ENCODE results near the gene NTPCR. TPM values are rescaled to one million over a fixed set of nuclear protein-coding genes. Genes with fewer than 3 reads are reported as not detected.

Gene NTPCR
- total RNA-seq, 1 experiment from 2014 or later = 46.8 TPM

DNA sequence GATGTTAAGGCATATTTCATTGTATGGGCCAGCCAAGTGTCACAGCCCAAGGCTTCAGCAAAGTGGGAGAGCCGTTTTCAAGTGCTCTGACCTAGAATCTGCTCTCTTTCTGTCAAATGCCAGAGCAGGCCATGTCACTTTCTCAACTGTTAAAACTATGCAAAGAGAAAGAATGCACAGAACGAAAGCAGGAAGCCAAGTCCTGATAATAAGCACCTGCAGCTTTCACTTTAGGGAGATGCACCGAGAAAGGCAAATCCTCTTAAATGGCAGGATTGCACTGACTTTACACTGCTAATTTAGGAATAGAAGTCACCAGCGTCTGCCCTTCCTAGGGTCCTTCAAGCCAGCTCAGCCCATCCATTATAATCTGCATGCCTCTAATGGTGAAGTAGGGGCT lies 49.2 kb upstream of the NTPCR start:
- Histone ChIP-seq H3K27me3 (ENCODE audit: control insufficient read depth, insufficient read depth, low read length) (peaks cover 4% of the 10 kb centered on the region; the same call in 1 of the 2 replicates), H3K4me1 (ENCODE audit: control insufficient read depth, insufficient read depth, low read length) (no peaks in the 10 kb centered on the region), H3K36me3 (ENCODE audit: control insufficient read depth, insufficient read depth, low read length) (no peaks in the 10 kb centered on the region), H3K9me3 (ENCODE audit: control insufficient read depth, insufficient read depth, low read depth, low read length) (no peaks in the 10 kb centered on the region), H3K4me3 (ENCODE audit: low read depth in 2 of 2, low read length in 2 of 2) (no peak overlapping the region), H3K27ac (ENCODE audit: low read length) (no peak overlapping the region)
- no TSS peak for BruUV-seq (replicated peaks)
- in situ Hi-C loops (cut with HindIII; ENCODE audit: low pct_unique_long_range_greater_than_20kb, low sequenced_read_pairs) (no loop called here), intact Hi-C loops (cut with micrococcal nuclease; ENCODE audit: unreplicated experiment) (no loop called here)
- no peak for DNase-seq (ENCODE audit: low read depth, low spot score)
- ATAC-seq = no peak
- CTCF ChIA-PET = no interaction called here
- TF ChIP-seq TCF7L2 (IDR thresholded peaks at IDR 0.05; ENCODE audit: low read depth, low read length) = no peak
- TF ChIP-seq, protein P1, sequence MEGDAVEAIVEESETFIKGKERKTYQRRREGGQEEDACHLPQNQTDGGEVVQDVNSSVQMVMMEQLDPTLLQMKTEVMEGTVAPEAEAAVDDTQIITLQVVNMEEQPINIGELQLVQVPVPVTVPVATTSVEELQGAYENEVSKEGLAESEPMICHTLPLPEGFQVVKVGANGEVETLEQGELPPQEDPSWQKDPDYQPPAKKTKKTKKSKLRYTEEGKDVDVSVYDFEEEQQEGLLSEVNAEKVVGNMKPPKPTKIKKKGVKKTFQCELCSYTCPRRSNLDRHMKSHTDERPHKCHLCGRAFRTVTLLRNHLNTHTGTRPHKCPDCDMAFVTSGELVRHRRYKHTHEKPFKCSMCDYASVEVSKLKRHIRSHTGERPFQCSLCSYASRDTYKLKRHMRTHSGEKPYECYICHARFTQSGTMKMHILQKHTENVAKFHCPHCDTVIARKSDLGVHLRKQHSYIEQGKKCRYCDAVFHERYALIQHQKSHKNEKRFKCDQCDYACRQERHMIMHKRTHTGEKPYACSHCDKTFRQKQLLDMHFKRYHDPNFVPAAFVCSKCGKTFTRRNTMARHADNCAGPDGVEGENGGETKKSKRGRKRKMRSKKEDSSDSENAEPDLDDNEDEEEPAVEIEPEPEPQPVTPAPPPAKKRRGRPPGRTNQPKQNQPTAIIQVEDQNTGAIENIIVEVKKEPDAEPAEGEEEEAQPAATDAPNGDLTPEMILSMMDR (IDR thresholded peaks at IDR 0.05) = no peak
- no peak for TF ChIP-seq POLR2AphosphoS5 (IDR thresholded peaks at IDR 0.05; ENCODE audit: low read depth, low read length)
- TF ChIP-seq SIN3A (IDR thresholded peaks at IDR 0.05; ENCODE audit: borderline replicate concordance, insufficient read depth, low read depth, low read length) = no peak
- TF ChIP-seq, protein P2, sequence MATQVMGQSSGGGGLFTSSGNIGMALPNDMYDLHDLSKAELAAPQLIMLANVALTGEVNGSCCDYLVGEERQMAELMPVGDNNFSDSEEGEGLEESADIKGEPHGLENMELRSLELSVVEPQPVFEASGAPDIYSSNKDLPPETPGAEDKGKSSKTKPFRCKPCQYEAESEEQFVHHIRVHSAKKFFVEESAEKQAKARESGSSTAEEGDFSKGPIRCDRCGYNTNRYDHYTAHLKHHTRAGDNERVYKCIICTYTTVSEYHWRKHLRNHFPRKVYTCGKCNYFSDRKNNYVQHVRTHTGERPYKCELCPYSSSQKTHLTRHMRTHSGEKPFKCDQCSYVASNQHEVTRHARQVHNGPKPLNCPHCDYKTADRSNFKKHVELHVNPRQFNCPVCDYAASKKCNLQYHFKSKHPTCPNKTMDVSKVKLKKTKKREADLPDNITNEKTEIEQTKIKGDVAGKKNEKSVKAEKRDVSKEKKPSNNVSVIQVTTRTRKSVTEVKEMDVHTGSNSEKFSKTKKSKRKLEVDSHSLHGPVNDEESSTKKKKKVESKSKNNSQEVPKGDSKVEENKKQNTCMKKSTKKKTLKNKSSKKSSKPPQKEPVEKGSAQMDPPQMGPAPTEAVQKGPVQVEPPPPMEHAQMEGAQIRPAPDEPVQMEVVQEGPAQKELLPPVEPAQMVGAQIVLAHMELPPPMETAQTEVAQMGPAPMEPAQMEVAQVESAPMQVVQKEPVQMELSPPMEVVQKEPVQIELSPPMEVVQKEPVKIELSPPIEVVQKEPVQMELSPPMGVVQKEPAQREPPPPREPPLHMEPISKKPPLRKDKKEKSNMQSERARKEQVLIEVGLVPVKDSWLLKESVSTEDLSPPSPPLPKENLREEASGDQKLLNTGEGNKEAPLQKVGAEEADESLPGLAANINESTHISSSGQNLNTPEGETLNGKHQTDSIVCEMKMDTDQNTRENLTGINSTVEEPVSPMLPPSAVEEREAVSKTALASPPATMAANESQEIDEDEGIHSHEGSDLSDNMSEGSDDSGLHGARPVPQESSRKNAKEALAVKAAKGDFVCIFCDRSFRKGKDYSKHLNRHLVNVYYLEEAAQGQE (IDR thresholded peaks at IDR 0.05; ENCODE audit: insufficient read depth in 1 of 2, low read depth in 2 of 2, low read length in 1 of 2) = no peak
- POLR2A ChIA-PET = no interaction called here

DNA sequence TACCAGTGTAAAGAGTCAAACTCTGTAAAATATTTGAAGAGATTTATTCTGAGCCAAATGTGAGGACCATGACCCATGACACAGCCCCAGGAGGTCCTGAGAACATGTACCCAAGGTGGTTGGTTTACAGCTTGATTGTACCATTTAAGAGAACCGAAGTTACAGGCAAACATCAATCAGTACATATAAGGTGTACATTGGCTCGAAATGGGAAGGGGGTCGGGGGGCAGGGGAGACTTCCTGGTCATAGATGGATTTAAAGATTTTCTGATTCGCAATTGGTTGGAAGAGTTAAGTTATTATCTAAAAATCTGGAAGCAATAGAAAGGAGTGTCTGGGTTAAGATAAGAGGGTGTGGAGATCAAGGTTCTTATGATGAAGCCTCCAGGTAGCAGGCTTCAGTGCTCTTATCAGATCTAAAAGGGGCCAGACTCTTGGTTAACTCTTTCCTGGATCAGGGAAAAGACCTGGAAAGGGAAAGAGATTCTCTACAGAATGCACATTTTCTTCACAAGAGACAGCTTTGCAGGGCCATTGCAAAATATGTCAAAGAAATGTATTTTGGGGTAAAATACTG lies 47.5 kb upstream of the NTPCR start:
- in situ Hi-C loops (cut with HindIII; ENCODE audit: low pct_unique_long_range_greater_than_20kb, low sequenced_read_pairs) (no loop called here), intact Hi-C loops (cut with micrococcal nuclease; ENCODE audit: unreplicated experiment) (no loop called here)
- TF ChIP-seq, protein P2 (IDR thresholded peaks at IDR 0.05; ENCODE audit: insufficient read depth in 1 of 2, low read depth in 2 of 2, low read length in 1 of 2) = no peak
- no peak for TF ChIP-seq TCF7L2 (IDR thresholded peaks at IDR 0.05; ENCODE audit: low read depth, low read length)
- TF ChIP-seq POLR2AphosphoS5 (IDR thresholded peaks at IDR 0.05; ENCODE audit: low read depth, low read length) = no peak
- TF ChIP-seq, protein P1 (IDR thresholded peaks at IDR 0.05) = no peak
- no peak for TF ChIP-seq SIN3A (IDR thresholded peaks at IDR 0.05; ENCODE audit: borderline replicate concordance, insufficient read depth, low read depth, low read length)
- CTCF ChIA-PET = no interaction called here
- H3K4me3 ChIP-seq (ENCODE audit: low read depth in 2 of 2, low read length in 2 of 2) = no peak overlapping the region
- H3K4me1 ChIP-seq (ENCODE audit: control insufficient read depth, insufficient read depth, low read length) = no peaks in the 10 kb centered on the region
- no peak for DNase-seq (ENCODE audit: low read depth, low spot score)
- no TSS peak for BruUV-seq (replicated peaks)
- ATAC-seq = no peak
- H3K36me3 ChIP-seq (ENCODE audit: control insufficient read depth, insufficient read depth, low read length) = no peaks in the 10 kb centered on the region
- H3K27ac ChIP-seq (ENCODE audit: low read length) = no peak overlapping the region
- POLR2A ChIA-PET = no interaction called here
- no peaks in the 10 kb centered on the region for H3K9me3 ChIP-seq (ENCODE audit: control insufficient read depth, insufficient read depth, low read depth, low read length)
- H3K27me3 ChIP-seq (ENCODE audit: control insufficient read depth, insufficient read depth, low read length) = peaks cover 7% of the 10 kb centered on the region; the same call in 1 of the 2 replicates

All from Panc1 (cell line).